NB4 (cell line): ENCODE results near the gene RGS7BP.

Source experiments
- MAX ChIP-seq: IDR thresholded peaks from 2 replicates; pipeline ENCODE4 v1.6.1; 2011; ENCODE audit warnings: low read depth, low read length
- MYC ChIP-seq: IDR thresholded peaks from 2 replicates; pipeline ENCODE4 v1.6.1; 2011; ENCODE audit warnings: low read depth, low read length
- POLR2A ChIP-seq: IDR thresholded peaks from 2 replicates; pipeline ENCODE4 v1.6.1; 2011; ENCODE audit warnings: mild to moderate bottlenecking; ENCODE audit not compliant: insufficient read length; ENCODE audit errors: extremely low read depth
- TF ChIP-seq, protein P1 (sequence below): IDR thresholded peaks from one replicate; pipeline ENCODE4 v1.5.1; 2012; ENCODE audit warnings: low read depth, low read length

GRCh38 chr5:64530076-64530475, 24.3 kb downstream of the RGS7BP start:
- no peak for TF ChIP-seq MAX
- TF ChIP-seq, protein P1, sequence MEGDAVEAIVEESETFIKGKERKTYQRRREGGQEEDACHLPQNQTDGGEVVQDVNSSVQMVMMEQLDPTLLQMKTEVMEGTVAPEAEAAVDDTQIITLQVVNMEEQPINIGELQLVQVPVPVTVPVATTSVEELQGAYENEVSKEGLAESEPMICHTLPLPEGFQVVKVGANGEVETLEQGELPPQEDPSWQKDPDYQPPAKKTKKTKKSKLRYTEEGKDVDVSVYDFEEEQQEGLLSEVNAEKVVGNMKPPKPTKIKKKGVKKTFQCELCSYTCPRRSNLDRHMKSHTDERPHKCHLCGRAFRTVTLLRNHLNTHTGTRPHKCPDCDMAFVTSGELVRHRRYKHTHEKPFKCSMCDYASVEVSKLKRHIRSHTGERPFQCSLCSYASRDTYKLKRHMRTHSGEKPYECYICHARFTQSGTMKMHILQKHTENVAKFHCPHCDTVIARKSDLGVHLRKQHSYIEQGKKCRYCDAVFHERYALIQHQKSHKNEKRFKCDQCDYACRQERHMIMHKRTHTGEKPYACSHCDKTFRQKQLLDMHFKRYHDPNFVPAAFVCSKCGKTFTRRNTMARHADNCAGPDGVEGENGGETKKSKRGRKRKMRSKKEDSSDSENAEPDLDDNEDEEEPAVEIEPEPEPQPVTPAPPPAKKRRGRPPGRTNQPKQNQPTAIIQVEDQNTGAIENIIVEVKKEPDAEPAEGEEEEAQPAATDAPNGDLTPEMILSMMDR, result no peak
- no peak for TF ChIP-seq POLR2A
- TF ChIP-seq MYC, result no peak
